SH-SY5Y (cell line): ENCODE measurements around the gene ZNF282.

Experiments
- GATA2 ChIP-seq: IDR thresholded peaks from 2 replicates; pipeline ENCODE4 v1.6.1; 2011; ENCODE audit warnings: mild to moderate bottlenecking, low read depth, low read length
- GATA3 ChIP-seq: IDR thresholded peaks from 2 replicates; pipeline ENCODE4 v1.6.1; 2011; ENCODE audit warnings: low read depth, mild to moderate bottlenecking, low read length, moderate library complexity

- TF ChIP-seq GATA2, result no peak
- TF ChIP-seq GATA3, result no peak
Measured at GRCh38 chr7:149161241-149161848, 34.0 kb upstream of the ZNF282 start.
